Measurements from ENCODE around the gene BTBD19. TPM values are rescaled to one million over a fixed set of nuclear protein-coding genes. Genes with fewer than 3 reads are reported as not detected.
A peak's percentile ranks its signal among the peaks of the same experiment; 100 is the strongest.

BTBD19 gene
- total and polyA plus RNA-seq, 2 of the 8 experiments (the other 6 are each of a cell fraction or from before 2014, with no cell fraction given) = 1.1 TPM

- DNase-seq (ENCODE audit: low read depth in 1 of 2, low spot score in 2 of 2) (no peak), FAIRE-seq (no peak)
- Histone ChIP-seq H2BK15ac (ENCODE audit: low read length) (no peak overlapping the region), H3K27me3 (replicated peaks in 1 of 4; ENCODE audit: control insufficient read depth in 3 of 4, extremely low read depth in 1 of 4, insufficient read depth in 3 of 4, low read length in 3 of 4) (peaks cover 0 to 7% (median 2%) of the 10 kb centered on the region in 4 experiments; a peak in 3 of 7 replicates), H3K27ac (ENCODE audit: low read depth, low read length) (no peak overlapping the region; the same call in 1 of the 2 replicates), H4K5ac (ENCODE audit: insufficient read length, low read depth, low read length) (peak overlapping the region; percentile 63), H3K4me1 (replicated peaks in 1 of 4; ENCODE audit: control insufficient read depth in 3 of 4, insufficient read depth in 4 of 4, low read length in 3 of 4) (peaks cover 0 to 18% (median 14%) of the 10 kb centered on the region in 4 experiments; a peak in 6 of 7 replicates), H2BK12ac (ENCODE audit: low read depth, low read length) (0 out of 2 replicates have a peak overlapping the region, but pooled peaks have one; percentile 13), H3K79me2 (ENCODE audit: control insufficient read depth in 1 of 2, insufficient read depth in 2 of 2, low read length in 2 of 2) (0 out of 4 replicates have a peak, but pooled peaks cover 0 to 1% of the 10 kb centered on the region in 2 experiments), H3K23me2 (ENCODE audit: low read depth, low read length) (peaks cover 6% of the 10 kb centered on the region; the same call in 1 of the 2 replicates), H3K4ac (replicated peaks; ENCODE audit: insufficient read length, low read depth, low read length) (peak overlapping the region; percentile 83), H3K79me1 (ENCODE audit: low read depth, low read length) (peaks cover 2% of the 10 kb centered on the region; the same call in 1 of the 2 replicates), H3K4me2 (ENCODE audit: insufficient read depth in 1 of 2, low read depth in 2 of 2, low read length in 2 of 2) (peak overlapping the region; percentile 64 to 86), H3K14ac (ENCODE audit: insufficient read length) (peak overlapping the region; percentile 24), H4K8ac (ENCODE audit: extremely low read depth, insufficient read depth, low read length) (no peak overlapping the region), H3K9me3 (ENCODE audit: insufficient read depth in 2 of 2, low read depth in 1 of 2, low read length in 1 of 2) (no peaks in the 10 kb centered on the region), H3K56ac (replicated peaks; ENCODE audit: insufficient read length, low read depth, low read length) (peak overlapping the region; percentile 42), H2AFZ (ENCODE audit: low read length) (peak overlapping the region; percentile 21; the same call in 1 of the 2 replicates), H3K36me3 (ENCODE audit: control insufficient read depth in 2 of 4, insufficient read depth in 4 of 4, low read length in 3 of 4) (peaks cover 4 to 26% (median 8%) of the 10 kb centered on the region in 4 experiments; a peak in 7 of 8 replicates), H3K4me3 (ENCODE audit: extremely low read depth in 1 of 4, insufficient read depth in 2 of 4, low read depth in 3 of 4, low read length in 4 of 4) (peak overlapping the region; percentile 23 to 56 (median 42)), H2BK20ac (ENCODE audit: low read length) (0 out of 2 replicates have a peak overlapping the region, but pooled peaks have one; percentile 8), H3K9ac (replicated peaks in 1 of 4; ENCODE audit: extremely low read depth in 1 of 4, low read depth in 3 of 4, low read length in 3 of 4) (peak overlapping the region in 3 of 4 experiments; percentile 29 to 46 (median 45); a peak in 5 of 7 replicates), H2BK5ac (ENCODE audit: low read depth, low read length) (peak overlapping the region; percentile 79; the same call in 1 of the 2 replicates), H3K23ac (ENCODE audit: insufficient read length) (no peak overlapping the region), H4K20me1 (replicated peaks in 1 of 2; ENCODE audit: control insufficient read depth in 1 of 2, insufficient read depth in 2 of 2, low read length in 2 of 2) (peaks cover 1% of the 10 kb centered on the region in 2 experiments), H2BK120ac (replicated peaks; ENCODE audit: low read depth, low read length) (peak overlapping the region; percentile 61), H2AK5ac (ENCODE audit: low read depth, low read length) (no peak overlapping the region), H4K91ac (replicated peaks; ENCODE audit: insufficient read length, low read length) (peak overlapping the region; percentile 83), H3K18ac (ENCODE audit: extremely low read depth, low read length) (peak overlapping the region; percentile 55)
- POLR2A ChIA-PET (ENCODE audit: partially characterized antibody) = interaction anchor here (1.2 to 23.6 kb wide), 13 partner anchors 6 to 557 kb away, joined by 3 to 428 read pairs (median 8); partner anchors contain the start of genes BTBD19, DYNLT4, MUTYH and RNU5D-1
- CTCF ChIA-PET (ENCODE audit: partially characterized antibody) = interaction anchor here (0.7 to 10.4 kb wide), 6 partner anchors 10 to 227 kb away, joined by 3 to 67 read pairs (median 4); partner anchors contain the start of genes HECTD3 and RNU5D-1
- 66% methylated on average over 8 of the region's 8 CpGs; no CpG with 5 or more reads in 1 of the 2 experiments for WGBS, 2 experiments (ENCODE audit: extremely low coverage in 1 of 2, insufficient coverage in 1 of 2, insufficient read length in 1 of 2, insufficient replicate concordance in 2 of 2, low coverage in 1 of 2, low lambda C conversion rate in 2 of 2, missing lambda C conversion rate in 1 of 2)
- TF ChIP-seq CHD2 (IDR thresholded peaks at IDR 0.05; ENCODE audit: low read length) (no peak), POU5F1 (IDR thresholded peaks at IDR 0.05; ENCODE audit: low read depth, low read length) (no peak), TAF1 (IDR thresholded peaks at IDR 0.05; ENCODE audit: low read depth, low read length) (no peak), SRF (IDR thresholded peaks at IDR 0.05; ENCODE audit: low read depth, low read length) (no peak), POLR2AphosphoS5 (IDR thresholded peaks at IDR 0.05; ENCODE audit: low read depth, low read length) (no peak), EZH2 (IDR thresholded peaks at IDR 0.05; ENCODE audit: low read depth, low read length, severe bottlenecking) (no peak), MAX (IDR thresholded peaks at IDR 0.05) (no peak), BCL11A (IDR thresholded peaks at IDR 0.05; ENCODE audit: low read depth in 2 of 2, low read length in 2 of 2) (no peak), NANOG (IDR thresholded peaks at IDR 0.05; ENCODE audit: insufficient read depth, low read depth, low read length, poor library complexity, severe bottlenecking) (no peak), ASH2L (IDR thresholded peaks at IDR 0.05; ENCODE audit: low read length) (no peak)
- TF ChIP-seq, protein P1, sequence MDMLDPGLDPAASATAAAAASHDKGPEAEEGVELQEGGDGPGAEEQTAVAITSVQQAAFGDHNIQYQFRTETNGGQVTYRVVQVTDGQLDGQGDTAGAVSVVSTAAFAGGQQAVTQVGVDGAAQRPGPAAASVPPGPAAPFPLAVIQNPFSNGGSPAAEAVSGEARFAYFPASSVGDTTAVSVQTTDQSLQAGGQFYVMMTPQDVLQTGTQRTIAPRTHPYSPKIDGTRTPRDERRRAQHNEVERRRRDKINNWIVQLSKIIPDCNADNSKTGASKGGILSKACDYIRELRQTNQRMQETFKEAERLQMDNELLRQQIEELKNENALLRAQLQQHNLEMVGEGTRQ (IDR thresholded peaks at IDR 0.05; ENCODE audit: low read length) = no peak
These were observed 24.6 kb upstream of the BTBD19 start for GRCh38 chr1:44783697-44784093.

All from H1 (cell line).